Activated gamma-delta T cell (primary cell): ENCODE results near the gene ENAH.

Experiments
- DNase-seq: peaks from one replicate; lab custom pipeline; 2025; lab: John Stamatoyannopoulos, UW

The ENAH gene

DNA sequence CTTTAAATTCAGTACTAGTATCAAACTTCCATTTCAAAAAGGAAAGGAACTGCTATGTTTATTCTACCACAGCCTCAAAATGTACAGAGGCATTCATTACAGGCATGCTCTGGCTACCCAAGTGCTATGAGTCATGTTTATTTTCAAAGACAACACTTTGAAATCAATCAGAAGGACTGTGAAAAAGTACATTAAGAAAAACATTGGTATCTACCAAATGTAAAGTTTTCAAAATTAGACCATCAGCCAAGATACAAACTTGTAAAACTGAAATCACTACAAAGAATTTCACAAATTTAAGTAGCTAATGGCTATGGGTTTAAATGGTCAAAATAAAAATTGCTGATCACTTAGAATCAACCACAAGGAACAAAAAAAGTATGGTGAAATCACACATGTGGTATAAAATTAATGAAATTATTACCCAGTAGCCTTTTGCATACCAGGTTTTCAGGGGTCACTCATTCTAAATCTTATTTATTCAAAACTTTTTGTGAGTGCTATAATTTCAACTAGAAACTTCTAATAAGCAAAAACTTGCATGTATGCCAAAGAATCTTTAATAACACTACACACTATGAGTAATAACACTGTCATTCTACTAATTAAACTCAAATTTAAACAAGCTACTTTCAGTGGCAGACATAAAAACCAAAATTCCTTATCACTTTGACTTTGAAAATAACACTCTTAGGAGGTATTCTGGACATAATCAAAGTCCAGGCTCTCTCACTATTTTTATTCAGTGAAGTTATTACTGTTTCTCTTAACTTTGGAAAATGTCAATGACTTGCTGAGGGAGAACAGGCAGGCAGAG lies 49.2 kb downstream of the ENAH start:
- no peak for DNase-seq

- no peak for DNase-seq
Measured at GRCh38 chr1:225602590-225603206, 50.2 kb downstream of the ENAH start.

GRCh38 chr1:225601902-225602589 lies 50.9 kb downstream of the ENAH start:
- DNase-seq: no peak

DNA sequence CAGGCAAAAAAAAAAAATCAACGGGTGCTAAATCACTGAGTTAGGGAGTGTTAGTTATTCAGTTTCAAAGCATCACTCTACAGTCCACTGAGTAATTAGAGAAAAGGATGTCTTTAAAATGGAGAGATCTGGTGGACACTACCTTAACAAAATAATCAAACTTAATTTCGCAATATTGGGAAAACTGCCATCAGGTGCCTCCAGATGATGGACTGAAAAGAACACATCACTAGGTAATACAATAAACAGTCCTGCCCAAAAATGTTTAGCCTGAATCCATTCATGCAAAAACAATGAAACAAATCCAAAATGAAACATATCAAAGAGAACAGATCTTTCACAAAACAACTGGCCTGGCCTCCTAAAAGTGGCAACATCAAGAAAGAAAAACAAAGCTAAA lies 54.1 kb downstream of the ENAH start:
- no peak for DNase-seq

- DNase-seq: no peak
Measured at GRCh38 chr1:225597926-225598575, 54.9 kb downstream of the ENAH start.

- DNase-seq: no peak
Measured at GRCh38 chr1:225596736-225597135, 56.2 kb downstream of the ENAH start.

GRCh38 chr1:225595974-225596551 lies 56.9 kb downstream of the ENAH start:
- no peak for DNase-seq

DNA sequence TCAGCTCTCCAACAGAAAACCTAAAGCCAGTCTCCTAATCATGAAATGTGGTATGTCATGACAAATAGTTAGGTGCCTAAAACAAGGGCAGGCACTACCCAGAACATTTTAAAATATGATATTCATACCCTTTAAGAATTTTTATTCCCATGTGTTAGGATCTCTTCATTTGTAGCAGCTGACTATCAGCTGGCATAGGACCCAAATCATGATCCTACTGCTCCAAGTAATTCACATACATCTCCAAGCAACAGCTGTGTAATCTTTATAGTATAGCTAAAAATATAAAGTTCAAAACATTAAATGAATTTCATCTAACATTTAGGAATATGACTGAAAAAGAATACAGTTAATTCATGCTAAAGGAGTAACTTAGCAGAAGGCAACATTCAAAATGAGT lies 57.5 kb downstream of the ENAH start:
- no peak for DNase-seq

DNA sequence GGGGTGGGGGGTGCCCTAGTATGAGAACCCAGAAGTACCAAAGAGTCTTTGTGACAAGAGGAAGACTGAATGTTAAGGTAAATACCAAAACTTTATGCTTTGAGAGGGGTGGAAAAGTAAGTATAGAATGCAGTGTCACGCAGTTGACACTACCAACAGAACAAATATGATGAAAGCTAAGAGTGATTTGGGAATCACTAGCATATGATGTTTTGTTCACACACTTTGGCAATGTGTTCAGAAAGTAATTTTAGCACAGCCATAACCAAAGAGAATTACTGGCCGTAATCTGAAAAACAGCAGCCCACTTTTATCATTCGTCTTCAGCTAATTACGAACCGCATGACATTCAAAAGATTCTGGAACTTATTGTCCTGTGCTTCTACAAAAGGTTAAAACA lies 59.5 kb downstream of the ENAH start:
- DNase-seq: no peak

DNA sequence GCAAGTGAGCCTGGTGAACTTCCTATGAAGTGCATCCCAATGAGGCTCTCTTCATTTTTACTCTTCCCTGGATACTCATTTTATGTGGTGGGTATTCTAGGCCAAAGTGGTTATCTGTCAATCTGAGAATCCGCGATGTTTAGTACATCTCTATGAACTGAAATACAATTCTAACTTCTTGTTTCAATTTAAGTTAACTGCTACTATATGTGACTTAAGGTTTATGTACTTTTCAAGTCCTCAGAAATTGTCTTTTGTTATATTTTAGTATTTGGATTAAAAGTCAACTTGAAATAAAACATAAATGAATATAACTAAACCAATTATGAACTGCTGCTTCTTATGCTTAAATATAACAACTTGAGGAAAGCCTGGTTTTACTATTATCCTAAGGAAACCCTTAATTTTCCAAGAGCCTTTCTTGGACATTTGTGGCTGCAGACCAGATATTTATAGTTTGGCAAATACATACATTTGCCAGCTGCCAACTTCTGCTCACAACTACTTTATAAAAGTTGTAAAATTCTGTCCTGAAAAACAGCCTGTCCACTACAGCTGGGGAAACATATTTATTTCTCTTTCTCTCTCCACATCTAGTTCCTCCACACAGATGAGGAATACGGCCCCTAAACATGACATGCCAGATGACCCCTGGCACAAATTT lies 60.4 kb downstream of the ENAH start:
- no peak for DNase-seq

- no peak for DNase-seq
Measured at GRCh38 chr1:225587310-225587709, 65.6 kb downstream of the ENAH start.

GRCh38 chr1:225581186-225581585 lies 71.7 kb downstream of the ENAH start:
- DNase-seq: no peak

DNA sequence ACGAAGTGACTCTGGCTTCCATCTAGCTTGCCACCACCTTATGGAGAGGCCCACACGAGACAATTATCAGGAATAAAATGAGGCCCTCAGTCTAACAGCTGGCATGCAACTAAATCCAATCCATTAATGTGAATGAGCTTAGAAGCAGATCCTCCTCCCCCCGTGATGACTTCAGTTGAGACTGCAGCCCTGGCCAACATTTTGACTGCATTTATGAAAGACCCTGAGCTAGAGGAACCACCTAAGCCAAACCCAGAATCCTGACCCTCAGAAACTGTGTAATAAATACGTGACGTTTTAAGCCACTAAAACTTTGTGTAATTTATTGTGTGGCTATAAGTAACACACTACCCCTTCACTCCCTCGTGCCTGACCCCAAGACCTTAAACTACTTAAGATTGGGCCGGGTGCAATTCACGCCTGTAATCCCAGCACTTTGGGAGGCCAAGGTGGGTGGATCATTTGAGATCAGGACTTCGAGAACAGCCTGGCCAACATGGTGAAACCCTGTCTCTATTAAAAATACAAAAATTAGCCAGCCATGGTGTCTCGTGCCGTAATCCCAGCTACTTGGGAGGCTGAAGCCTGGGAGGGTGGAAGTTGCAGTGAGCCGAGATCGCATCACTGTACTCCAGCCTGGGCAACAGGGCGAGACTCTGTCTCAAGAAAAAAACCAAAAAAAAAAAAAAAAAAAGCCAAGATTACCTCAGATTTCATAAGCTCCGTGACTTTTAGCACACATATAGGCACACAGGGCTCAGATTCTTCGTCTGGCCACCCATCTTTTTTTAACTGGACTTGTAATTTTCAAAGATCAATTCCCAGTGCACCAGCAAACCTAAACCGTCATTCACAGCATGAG lies 72.5 kb downstream of the ENAH start:
- DNase-seq: no peak

GRCh38 chr1:225578251-225578977 lies 74.5 kb downstream of the ENAH start:
- no peak for DNase-seq

GRCh38 chr1:225577241-225577640 lies 75.7 kb downstream of the ENAH start:
- DNase-seq: no peak

- DNase-seq: no peak
Measured at GRCh38 chr1:225573216-225573615, 79.7 kb downstream of the ENAH start.

- DNase-seq: no peak
Measured at GRCh38 chr1:225572422-225572821, 80.5 kb downstream of the ENAH start.

- DNase-seq: no peak
Measured at GRCh38 chr1:225567789-225568188, 85.1 kb downstream of the ENAH start.

GRCh38 chr1:225565847-225566246 lies 87.1 kb downstream of the ENAH start:
- no peak for DNase-seq

DNA sequence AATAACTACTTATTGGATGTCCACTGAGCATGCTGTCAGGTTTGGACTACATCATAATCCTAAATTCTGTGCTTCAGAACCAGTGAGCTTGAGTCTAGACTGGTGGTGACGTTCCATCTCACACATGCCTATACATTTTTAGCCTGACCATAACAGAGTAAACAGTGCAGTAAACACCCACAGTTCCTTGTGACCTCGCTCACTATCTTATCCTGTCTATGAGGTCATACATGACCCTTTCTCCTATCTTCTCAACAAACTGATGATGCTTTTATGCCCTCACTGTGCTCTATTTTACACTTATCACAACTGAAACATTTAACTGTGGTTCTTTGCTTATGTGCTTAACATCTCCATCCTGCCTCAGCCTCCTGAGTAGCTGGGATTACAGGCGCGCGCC lies 91.2 kb downstream of the ENAH start:
- no peak for DNase-seq
